ENCODE data around the gene NMU.

GRCh38 chr4:55608591-55608990 is 27.5 kb downstream of the NMU start:
- TF ChIP-seq CTCF (optimal IDR thresholded peaks at IDR 0.05 in 1 of 3, IDR thresholded peaks at IDR 0.05 in 1 of 3, conservative IDR thresholded peaks at IDR 0.05 in 1 of 3; ENCODE audit: extremely low read depth in 1 of 3, insufficient read depth in 2 of 3, low read length in 3 of 3), result no peak
- TF ChIP-seq EZH2 (IDR thresholded peaks at IDR 0.05; ENCODE audit: low read length), result no peak
